MCF 10A (cell line): ENCODE results near the gene RRBP1. TPM values are rescaled to one million over a fixed set of nuclear protein-coding genes. Genes with fewer than 3 reads are reported as not detected.

Experiments
- BruUV-seq: library from RNA; stranded (reverse); fragments of 400-500 nt; replicated peaks from 2 replicates; lab custom pipeline; 2021; lab: Mats Ljungman, UMichigan
- CTCF ChIA-PET: fragments of 300-600 bp; sonication (Branson Sonifier 250); formaldehyde crosslinking; extraction: SDS; loops from one replicate; lab custom pipeline; 2021; ENCODE audit warnings: antibody characterized with exemption, inconsistent platforms; lab: Yijun Ruan, JAX
- POLR2A ChIA-PET: fragments of 300-600, 350-650 bp; sonication (Branson Sonifier 250); formaldehyde crosslinking; extraction: SDS; loops from one replicate; lab custom pipeline; 2020; ENCODE audit warnings: antibody characterized with exemption, inconsistent platforms; lab: Yijun Ruan, JAX
- DNase-seq: peaks from one replicate; pipeline ENCODE4 v3.0.0-alpha.2; 2018; ENCODE audit not compliant: unreplicated experiment
- H3K27ac Mint-ChIP-seq: one replicate; pipeline ENCODE4 v1.8.0; 2022; ENCODE audit warnings: mild to moderate bottlenecking, low read depth, mixed read lengths; ENCODE audit not compliant: unreplicated experiment
- H3K27me3 Mint-ChIP-seq: one replicate; pipeline ENCODE4 v1.8.0; 2022; ENCODE audit warnings: mixed read lengths; ENCODE audit not compliant: insufficient read depth, unreplicated experiment
- H3K36me3 Mint-ChIP-seq: one replicate; pipeline ENCODE4 v1.8.0; 2022; ENCODE audit warnings: mild to moderate bottlenecking, moderate library complexity, mixed read lengths; ENCODE audit not compliant: insufficient read depth, unreplicated experiment
- H3K4me1 Mint-ChIP-seq: one replicate; pipeline ENCODE4 v1.8.0; 2022; ENCODE audit warnings: mixed read lengths; ENCODE audit not compliant: insufficient read depth, unreplicated experiment
- H3K4me3 Mint-ChIP-seq: one replicate; pipeline ENCODE4 v1.8.0; 2022; ENCODE audit warnings: mild to moderate bottlenecking, moderate library complexity, mixed read lengths; ENCODE audit not compliant: unreplicated experiment
- H3K9me3 Mint-ChIP-seq: one replicate; pipeline ENCODE4 v1.8.0; 2022; ENCODE audit warnings: mixed read lengths; ENCODE audit not compliant: unreplicated experiment
- intact Hi-C: fragments of 100-400 bp; cut with micrococcal nuclease; formaldehyde crosslinking; loops from 2 replicates; pipeline ENCODE4 v1.14.1; 2022
- total RNA-seq: library from RNA; stranded (reverse); gene quantifications from 2 replicates; pipeline ENCODE4 v1.2.3, GENCODE V29; 2022
- TF ChIP-seq, protein P1 (sequence below): fragments of 200-600 bp; IDR thresholded peaks from one replicate; pipeline ENCODE4 v1.8.0; 2022; ENCODE audit warnings: antibody characterized with exemption, mild to moderate bottlenecking; ENCODE audit not compliant: unreplicated experiment

The RRBP1 gene
- total RNA-seq, 1 experiment from 2014 or later, result 203 TPM

DNA sequence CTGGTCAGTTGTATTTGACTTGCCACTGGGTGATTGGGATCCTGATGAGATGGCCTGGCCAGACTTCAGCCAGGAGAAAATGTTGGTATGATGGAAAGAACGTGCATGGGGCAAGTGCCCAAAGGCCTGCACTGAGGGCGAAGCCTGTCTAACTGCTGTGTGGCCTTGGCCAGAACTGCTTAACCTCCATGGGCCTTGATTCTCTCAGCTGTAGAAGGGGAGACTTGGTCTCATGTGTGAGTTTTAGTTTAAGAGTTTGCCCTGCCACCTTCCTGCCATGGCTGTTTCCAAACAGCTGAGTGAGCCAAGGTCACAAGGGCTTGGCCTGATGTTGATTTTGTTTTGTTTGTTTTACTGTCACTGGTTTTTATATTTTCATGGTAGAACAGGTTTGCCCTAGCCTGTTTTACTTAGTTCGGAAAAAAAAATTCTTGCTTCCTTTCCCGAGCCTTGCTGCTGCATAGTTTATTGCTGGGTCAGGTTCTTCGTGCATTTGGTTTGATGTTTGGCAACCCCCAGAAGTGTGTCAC lies 76.8 kb downstream of the RRBP1 start:
- Mint-ChIP-seq H3K4me1 (no peaks in the 10 kb centered on the region), H3K9me3 (no peaks in the 10 kb centered on the region), H3K27me3 (no peaks in the 10 kb centered on the region), H3K27ac (no peak overlapping the region), H3K36me3 (peaks cover 86% of the 10 kb centered on the region), H3K4me3 (no peak overlapping the region)
- CTCF ChIA-PET, result interaction anchor here (0.6 to 3.4 kb wide), 9 partner anchors 11 to 101 kb away, joined by 3 to 24 read pairs (median 3); no protein-coding TSS in a partner anchor
- TF ChIP-seq, protein P1, sequence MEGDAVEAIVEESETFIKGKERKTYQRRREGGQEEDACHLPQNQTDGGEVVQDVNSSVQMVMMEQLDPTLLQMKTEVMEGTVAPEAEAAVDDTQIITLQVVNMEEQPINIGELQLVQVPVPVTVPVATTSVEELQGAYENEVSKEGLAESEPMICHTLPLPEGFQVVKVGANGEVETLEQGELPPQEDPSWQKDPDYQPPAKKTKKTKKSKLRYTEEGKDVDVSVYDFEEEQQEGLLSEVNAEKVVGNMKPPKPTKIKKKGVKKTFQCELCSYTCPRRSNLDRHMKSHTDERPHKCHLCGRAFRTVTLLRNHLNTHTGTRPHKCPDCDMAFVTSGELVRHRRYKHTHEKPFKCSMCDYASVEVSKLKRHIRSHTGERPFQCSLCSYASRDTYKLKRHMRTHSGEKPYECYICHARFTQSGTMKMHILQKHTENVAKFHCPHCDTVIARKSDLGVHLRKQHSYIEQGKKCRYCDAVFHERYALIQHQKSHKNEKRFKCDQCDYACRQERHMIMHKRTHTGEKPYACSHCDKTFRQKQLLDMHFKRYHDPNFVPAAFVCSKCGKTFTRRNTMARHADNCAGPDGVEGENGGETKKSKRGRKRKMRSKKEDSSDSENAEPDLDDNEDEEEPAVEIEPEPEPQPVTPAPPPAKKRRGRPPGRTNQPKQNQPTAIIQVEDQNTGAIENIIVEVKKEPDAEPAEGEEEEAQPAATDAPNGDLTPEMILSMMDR, result no peak
- DNase-seq, result no peak
- BruUV-seq, result no TSS peak
- POLR2A ChIA-PET, result interaction anchor here (1.2 to 4.4 kb wide), 4 partner anchors 11 to 34 kb away, joined by 3 to 42 read pairs (median 8); partner anchors contain the start of gene DSTN
- intact Hi-C loops, result no loop called here

DNA sequence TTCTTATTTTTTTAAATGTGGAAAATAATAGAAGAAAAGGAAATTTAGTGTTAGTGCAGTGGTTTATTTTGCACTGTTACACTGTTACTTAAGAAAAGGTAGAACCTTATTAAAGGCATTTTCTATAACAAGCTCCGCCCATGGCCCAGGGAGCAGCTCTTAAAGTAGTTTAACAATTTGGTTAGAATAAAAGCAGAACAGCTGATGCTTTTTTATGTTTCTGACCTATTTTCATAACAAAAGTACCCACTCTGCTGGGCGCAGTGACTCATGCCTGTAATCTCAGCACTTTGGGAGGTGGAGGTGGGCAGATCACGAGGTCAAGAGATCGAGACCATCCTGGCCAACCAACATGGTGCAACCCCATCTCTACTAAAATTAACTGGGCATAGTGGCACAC lies 79.5 kb downstream of the RRBP1 start:
- no peak overlapping the region for H3K27ac Mint-ChIP-seq
- CTCF ChIA-PET, result interaction anchor here (0.7 to 2.2 kb wide), 11 partner anchors 9 to 98 kb away, joined by 3 to 11 read pairs (median 5); no protein-coding TSS in a partner anchor

DNA sequence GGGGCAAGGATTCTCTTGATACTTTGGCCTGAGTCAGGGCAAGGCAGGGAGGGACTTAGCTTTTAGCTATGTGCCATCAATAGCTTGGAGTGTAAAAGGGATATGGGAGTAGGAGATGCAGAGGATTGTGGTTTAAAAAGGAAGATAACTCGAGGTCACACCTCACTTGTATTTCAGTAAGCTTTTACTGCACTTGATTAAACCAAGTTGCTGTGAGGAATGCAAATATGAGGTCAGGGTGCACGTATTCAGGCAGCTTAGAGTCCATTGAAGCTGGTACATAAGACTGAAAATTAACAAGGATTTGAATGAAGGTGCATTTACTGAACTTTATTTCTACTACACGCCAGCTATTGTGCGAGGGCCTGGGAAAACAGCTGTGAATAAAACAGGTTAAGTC lies 80.1 kb downstream of the RRBP1 start:
- Mint-ChIP-seq H3K27me3 (no peaks in the 10 kb centered on the region), H3K36me3 (peaks cover 67% of the 10 kb centered on the region), H3K27ac (no peak overlapping the region), H3K4me1 (peaks cover 6% of the 10 kb centered on the region), H3K4me3 (no peak overlapping the region), H3K9me3 (no peaks in the 10 kb centered on the region)
- intact Hi-C loops, result no loop called here
- TF ChIP-seq, protein P1, result no peak
- POLR2A ChIA-PET, result interaction anchor here (0.8 to 3.4 kb wide), 7 partner anchors 9 to 65 kb away, joined by 3 to 28 read pairs (median 4); partner anchors contain the start of gene DSTN
- BruUV-seq, result no TSS peak
- no peak for DNase-seq
- CTCF ChIA-PET, result interaction anchor here (0.6 to 2.2 kb wide), 17 partner anchors 8 to 1029 kb away, joined by 3 to 11 read pairs (median 4); partner anchors contain the start of gene KIF16B

More for the DNA sequence above, 79.5 kb downstream of the RRBP1 start:
- DNase-seq, result no peak
- H3K9me3 Mint-ChIP-seq, result no peaks in the 10 kb centered on the region
- TF ChIP-seq, protein P1, result no peak
- no TSS peak for BruUV-seq
- no peak overlapping the region for H3K4me3 Mint-ChIP-seq
- H3K4me1 Mint-ChIP-seq, result peaks cover 5% of the 10 kb centered on the region
- POLR2A ChIA-PET, result interaction anchor here (0.8 to 3.4 kb wide), 7 partner anchors 12 to 364 kb away, joined by 3 to 28 read pairs (median 5); partner anchors contain the start of gene DSTN
- intact Hi-C loops, result no loop called here
- no peaks in the 10 kb centered on the region for H3K27me3 Mint-ChIP-seq
- H3K36me3 Mint-ChIP-seq, result peaks cover 73% of the 10 kb centered on the region

DNA sequence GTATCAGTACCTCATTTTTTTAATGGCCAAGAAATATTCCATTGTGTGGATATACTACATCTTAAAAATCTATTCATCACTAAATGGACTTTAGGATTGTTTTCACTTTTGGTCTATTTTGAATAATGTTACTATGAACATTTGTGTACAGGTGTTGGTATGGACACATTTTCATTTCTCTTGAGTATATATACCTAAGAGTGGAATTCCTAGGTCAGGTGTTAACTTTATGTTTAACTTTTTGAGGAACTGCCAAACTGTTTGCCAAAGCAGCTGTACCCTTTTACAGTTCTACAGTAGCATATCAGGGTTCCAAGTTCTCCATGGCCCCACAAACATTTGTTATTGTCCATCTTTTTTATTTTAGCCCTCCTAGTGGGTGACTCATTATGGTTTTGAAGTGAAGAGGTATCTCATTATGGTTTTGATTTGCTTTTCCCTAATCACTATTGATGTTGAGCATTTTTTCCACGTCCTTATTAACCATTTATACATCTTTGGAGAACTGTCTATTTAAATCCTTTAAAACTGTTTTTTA lies 84.0 kb downstream of the RRBP1 start:
- intact Hi-C loops, result no loop called here
- no peak for DNase-seq
- no peaks in the 10 kb centered on the region for H3K9me3 Mint-ChIP-seq
- TF ChIP-seq, protein P1, result no peak
- H3K4me3 Mint-ChIP-seq, result no peak overlapping the region
- peaks cover 33% of the 10 kb centered on the region for H3K4me1 Mint-ChIP-seq
- H3K27ac Mint-ChIP-seq, result no peak overlapping the region
- ChIA-PET POLR2A (interaction anchor here (0.5 to 1.2 kb wide), 2 partner anchors 27 to 687 kb away, joined by 3 read pairs; no protein-coding TSS in a partner anchor), CTCF (no interaction called here)
- H3K27me3 Mint-ChIP-seq, result no peaks in the 10 kb centered on the region
- BruUV-seq, result no TSS peak
- H3K36me3 Mint-ChIP-seq, result peaks cover 44% of the 10 kb centered on the region
